Body of pancreas (tissue), 4 donors: ENCODE data around the gene TMEM106C.

ENCODE experiments used
- POLR2A ChIP-seq, 3 donors: fragments of 450-650 bp; IDR thresholded peaks; one replicate each; pipeline ENCODE4 v1.6.1; 2016; ENCODE audit warnings: antibody characterized with exemption in 3 of 3, mild to moderate bottlenecking in 2 of 3
- TF ChIP-seq, protein P1 (sequence below), 7 experiments: fragments of 450-650 bp in 4 of 7; fragments of 200-600 bp in 3 of 7; sonication (generic) in 3 of 7; IDR thresholded peaks; one replicate each; pipeline ENCODE4 v1.5.1; 2016 to 2019; ENCODE audit warnings: antibody characterized with exemption in 7 of 7

DNA sequence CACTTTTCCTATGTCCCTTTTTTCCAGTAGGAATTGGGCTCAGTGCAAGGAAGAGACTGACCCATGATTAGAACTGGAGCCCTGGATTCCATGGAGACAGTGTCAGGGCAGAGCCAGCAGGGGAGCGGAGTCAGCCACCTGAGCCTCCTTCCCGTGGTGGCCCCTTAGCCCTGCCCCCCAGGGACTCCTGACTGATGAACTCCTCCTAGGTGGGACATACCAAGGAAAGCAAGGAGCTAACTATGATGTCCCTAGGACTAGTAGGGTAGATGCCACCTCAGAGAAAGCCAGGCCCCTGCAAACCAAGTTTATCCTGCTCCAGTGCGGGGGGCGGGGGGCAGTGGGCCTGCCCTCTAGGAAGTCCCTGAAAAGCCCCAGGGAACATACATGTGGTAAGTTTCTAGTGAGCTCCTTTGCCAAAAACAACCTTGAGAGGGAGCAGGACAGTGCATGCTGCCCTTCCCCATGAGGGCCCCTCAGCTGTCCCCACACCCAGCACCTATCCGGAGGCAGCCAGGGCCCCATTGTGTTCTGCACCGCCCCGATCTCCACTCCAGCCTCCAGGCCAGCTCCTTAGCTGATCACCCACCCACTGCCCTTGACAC is 47.1 kb downstream of the TMEM106C start:
- TF ChIP-seq, protein P1, sequence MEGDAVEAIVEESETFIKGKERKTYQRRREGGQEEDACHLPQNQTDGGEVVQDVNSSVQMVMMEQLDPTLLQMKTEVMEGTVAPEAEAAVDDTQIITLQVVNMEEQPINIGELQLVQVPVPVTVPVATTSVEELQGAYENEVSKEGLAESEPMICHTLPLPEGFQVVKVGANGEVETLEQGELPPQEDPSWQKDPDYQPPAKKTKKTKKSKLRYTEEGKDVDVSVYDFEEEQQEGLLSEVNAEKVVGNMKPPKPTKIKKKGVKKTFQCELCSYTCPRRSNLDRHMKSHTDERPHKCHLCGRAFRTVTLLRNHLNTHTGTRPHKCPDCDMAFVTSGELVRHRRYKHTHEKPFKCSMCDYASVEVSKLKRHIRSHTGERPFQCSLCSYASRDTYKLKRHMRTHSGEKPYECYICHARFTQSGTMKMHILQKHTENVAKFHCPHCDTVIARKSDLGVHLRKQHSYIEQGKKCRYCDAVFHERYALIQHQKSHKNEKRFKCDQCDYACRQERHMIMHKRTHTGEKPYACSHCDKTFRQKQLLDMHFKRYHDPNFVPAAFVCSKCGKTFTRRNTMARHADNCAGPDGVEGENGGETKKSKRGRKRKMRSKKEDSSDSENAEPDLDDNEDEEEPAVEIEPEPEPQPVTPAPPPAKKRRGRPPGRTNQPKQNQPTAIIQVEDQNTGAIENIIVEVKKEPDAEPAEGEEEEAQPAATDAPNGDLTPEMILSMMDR (IDR thresholded peaks at IDR 0.05): no peak
- TF ChIP-seq POLR2A (IDR thresholded peaks at IDR 0.05): no peak
